Measurements from ENCODE around the gene DOC2B. TPM values are rescaled to one million over a fixed set of nuclear protein-coding genes. Genes with fewer than 3 reads are reported as not detected.

The DOC2B gene
- total and polyA plus RNA-seq, 2 of the 8 experiments (the other 6 are each of a cell fraction or from before 2014, with no cell fraction given), result 1.3 to 3.3 TPM

- TF ChIP-seq RBBP5 (IDR thresholded peaks at IDR 0.05; ENCODE audit: borderline replicate concordance, low read depth, low read length) (no peak), CHD1 (IDR thresholded peaks at IDR 0.05; ENCODE audit: low read depth, low read length) (no peak), SIX5 (IDR thresholded peaks at IDR 0.05; ENCODE audit: low read depth, low read length) (no peak)
These were observed 48.4 kb upstream of the DOC2B start (continued) for GRCh38 chr17:229709-230394.

Measured in H1 (cell line).